Esophagus mucosa (tissue), 1 donor: Measurements from ENCODE around the gene FAM3C. TPM values are rescaled to one million over a fixed set of nuclear protein-coding genes. Genes with fewer than 3 reads are reported as not detected.

Source experiments
- total RNA-seq: library from RNA; stranded (reverse); gene quantifications from one replicate; pipeline ENCODE4 v1.2.4, GENCODE V29; 2023
- donor health status: DM: yes; HTN: yes; CAD: no.

The FAM3C gene
- total RNA-seq, 1 donor from 2014 or later: 36.7 TPM

Other genes starting within 250 kb of the FAM3C start
- gene WNT16, start 67.3 kb downstream of the FAM3C start, total RNA-seq: 0.12 TPM